Adrenal gland (tissue), 12 donors: Measurements from ENCODE around the gene TRIM38. TPM values are rescaled to one million over a fixed set of nuclear protein-coding genes. Genes with fewer than 3 reads are reported as not detected.
A peak's percentile ranks its signal among the peaks of the same experiment; 100 is the strongest.

ENCODE experiments used
- DNase-seq, 7 donors: peaks; one replicate each; pipeline ENCODE4 v3.0.0-alpha.2; 2019 to 2020
- H3K27ac ChIP-seq, 5 donors: fragments of 200-600 bp; sonication (generic) in 4 of 5; 1 replicate in 3 of 5; 2 replicates in 2 of 5; pipeline versions ENCODE4 v1.5.1 to v1.8.0; 2016 to 2020; ENCODE audit warnings: mild to moderate bottlenecking in 1 of 5
- H3K27me3 ChIP-seq: fragments of 200-600 bp; 2 replicates; pipeline ENCODE4 v1.8.0; 2021
- H3K36me3 ChIP-seq, 2 donors: fragments of 200-600 bp; replicated peaks in 1 of 2; 1 replicate in 1 of 2; 2 replicates in 1 of 2; pipeline versions ENCODE4 v1.5.1 to v1.8.0; 2018 to 2022
- H3K4me1 ChIP-seq, 2 donors: fragments of 200-600 bp; replicated peaks in 1 of 2; 1 replicate in 1 of 2; 2 replicates in 1 of 2; pipeline versions ENCODE4 v1.5.1 to v1.8.0; 2018 to 2021
- H3K4me3 ChIP-seq, 4 donors: fragments of 200-600 bp; sonication (generic) in 3 of 4; one replicate each; pipeline ENCODE4 v1.5.1; 2016 to 2018
- H3K9me3 ChIP-seq, 3 donors: fragments of 200-600 bp; sonication (generic) in 1 of 3; replicated peaks in 1 of 3; 1 replicate in 2 of 3; 2 replicates in 1 of 3; pipeline versions ENCODE4 v1.5.1 to v1.8.0; 2016 to 2021
- POLR2A ChIP-seq, 2 donors: fragments of 450-650 bp; IDR thresholded peaks; one replicate each; pipeline ENCODE4 v1.6.1; 2017; ENCODE audit warnings: antibody characterized with exemption in 2 of 2, mild to moderate bottlenecking in 2 of 2, moderate library complexity in 1 of 2
- WGBS, 4 donors: extraction: QIAGEN DNeasy Blood & Tissue Kit in 2 of 4; methylation state at CpG; one replicate each; pipeline versions ENCODE4 v1.1.5 to v1.1.7; 2013 to 2017; 5-methylcytosine and 5-hydroxymethylcytosine counted together
- intact Hi-C, 2 donors: fragments of 100-400 bp; cut with DNase I; formaldehyde crosslinking; loops; one replicate each; pipeline versions ENCODE4 v1.14.1 to v1.15.0; 2022 to 2023
- polyA plus RNA-seq, 3 donors: library from polyadenylated mRNA; stranded (reverse); fragments of 200-250 nt in 2 of 3; fragments of 350-450 nt in 1 of 3; fragmentation: Illumina TruSeq in 1 of 3; extraction: RNeasy Lipid Tissue Mini Kit (QIAGEN cat#74804) in 1 of 3; gene quantifications; one replicate each; pipeline ENCODE4 v1.2.3, GENCODE V29; 2013 to 2014
- total RNA-seq, 9 donors: library from RNA; depleted of rRNA in 4 of 9; stranded (reverse); fragments of >200 nt in 4 of 9; fragments of 120-200 nt in 1 of 9; fragmentation: NEBNext Ultra II Directional in 1 of 9; extraction: Animal tissue kit (Norgen Biotek cat#: 25700) in 1 of 9; gene quantifications; one replicate each; pipeline versions ENCODE4 v1.1.0 to v1.2.4, GENCODE V29; 2013 to 2023
- TF ChIP-seq, protein P1 (sequence below), 6 experiments: fragments of 450-650 bp in 4 of 6; fragments of 200-600 bp in 2 of 6; sonication (generic) in 1 of 6; IDR thresholded peaks; 1 replicate in 5 of 6; 2 replicates in 1 of 6; pipeline versions ENCODE4 v1.5.1 to v1.8.0; 2016 to 2021; ENCODE audit warnings: antibody characterized with exemption in 6 of 6, mild to moderate bottlenecking in 2 of 6, moderate library complexity in 1 of 6
- donor health status: healthy with polysubstance abuse.
- donor health status: Bipolar disorder and iron deficiency.
- donor health status: DM: yes; HTN: yes; CAD: no.
- donor health status: DM: no; HTN: no; CAD: no.
- donor health status: DM: no; HTN: no; CAD: no.
- donor health status: DM: yes; HTN: yes; CAD: no.

The TRIM38 gene
- total and polyA plus RNA-seq, 12 donors, result 5.7 to 15.6 (median 9.8) TPM

DNA sequence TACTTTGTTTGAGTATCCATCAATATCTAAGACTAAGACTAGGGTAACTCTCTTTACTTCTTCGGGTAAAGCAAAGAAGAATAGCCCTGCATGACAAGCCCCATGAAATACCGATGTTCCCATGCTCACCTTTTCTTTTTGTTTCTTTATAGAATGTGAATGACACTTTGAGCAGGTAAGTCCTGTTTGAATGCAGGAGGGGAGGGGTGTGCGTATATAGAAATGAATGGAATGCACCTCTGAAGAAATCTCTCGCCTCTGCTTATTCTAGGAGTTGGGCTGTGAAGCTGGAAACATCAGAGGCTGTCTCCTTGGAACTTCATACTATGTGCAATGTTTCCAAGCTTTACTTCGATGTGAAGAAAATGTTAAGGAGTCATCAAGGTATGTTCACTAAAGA, 10.3 kb downstream of the TRIM38 start:
- Histone ChIP-seq H3K9me3 (no peaks in the 10 kb centered on the region), H3K27me3 (no peaks in the 10 kb centered on the region), H3K36me3 (peaks cover 0 to 87% of the 10 kb centered on the region in 2 donors), H3K27ac (no peak overlapping the region), H3K4me1 (peaks cover 10 to 29% of the 10 kb centered on the region in 2 donors), H3K4me3 (no peak overlapping the region)
- no peak for DNase-seq
- intact Hi-C loops, result no loop called here
- WGBS, 4 donors, result 92 to 99% (median 96%) methylated on average over 5 of the region's 5 CpGs
- no peak for TF ChIP-seq POLR2A (IDR thresholded peaks at IDR 0.05)
- TF ChIP-seq, protein P1, sequence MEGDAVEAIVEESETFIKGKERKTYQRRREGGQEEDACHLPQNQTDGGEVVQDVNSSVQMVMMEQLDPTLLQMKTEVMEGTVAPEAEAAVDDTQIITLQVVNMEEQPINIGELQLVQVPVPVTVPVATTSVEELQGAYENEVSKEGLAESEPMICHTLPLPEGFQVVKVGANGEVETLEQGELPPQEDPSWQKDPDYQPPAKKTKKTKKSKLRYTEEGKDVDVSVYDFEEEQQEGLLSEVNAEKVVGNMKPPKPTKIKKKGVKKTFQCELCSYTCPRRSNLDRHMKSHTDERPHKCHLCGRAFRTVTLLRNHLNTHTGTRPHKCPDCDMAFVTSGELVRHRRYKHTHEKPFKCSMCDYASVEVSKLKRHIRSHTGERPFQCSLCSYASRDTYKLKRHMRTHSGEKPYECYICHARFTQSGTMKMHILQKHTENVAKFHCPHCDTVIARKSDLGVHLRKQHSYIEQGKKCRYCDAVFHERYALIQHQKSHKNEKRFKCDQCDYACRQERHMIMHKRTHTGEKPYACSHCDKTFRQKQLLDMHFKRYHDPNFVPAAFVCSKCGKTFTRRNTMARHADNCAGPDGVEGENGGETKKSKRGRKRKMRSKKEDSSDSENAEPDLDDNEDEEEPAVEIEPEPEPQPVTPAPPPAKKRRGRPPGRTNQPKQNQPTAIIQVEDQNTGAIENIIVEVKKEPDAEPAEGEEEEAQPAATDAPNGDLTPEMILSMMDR (IDR thresholded peaks at IDR 0.05), result no peak

DNA sequence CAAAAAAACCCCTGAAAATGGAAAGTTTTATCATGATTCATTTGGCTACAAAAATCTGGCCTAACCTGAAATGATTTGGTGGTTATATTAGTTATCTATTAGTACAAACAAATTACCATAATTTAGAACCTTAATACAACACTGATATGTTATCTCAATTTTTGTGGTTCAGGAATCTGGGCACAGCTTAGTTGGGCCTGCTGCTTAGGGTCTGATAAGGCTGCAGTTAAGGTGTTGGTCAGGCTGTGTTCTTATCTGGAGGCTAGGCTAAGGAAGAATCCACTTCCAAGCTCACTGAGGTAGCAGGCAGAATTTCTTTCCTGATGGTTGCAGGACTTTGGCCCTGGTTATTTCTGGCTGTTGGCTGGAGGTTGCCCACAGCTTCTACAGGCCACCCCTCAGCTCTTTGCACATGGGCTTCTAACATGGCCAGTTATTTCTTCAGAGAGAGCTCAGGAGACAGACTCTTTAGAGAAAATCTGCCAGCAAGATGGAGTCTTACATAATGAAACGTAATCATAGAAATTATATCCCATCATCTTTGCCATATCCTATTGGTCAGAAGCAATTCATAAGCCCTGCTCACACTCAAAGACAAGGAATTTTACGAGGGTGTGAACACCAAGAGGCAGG, 11.4 kb downstream of the TRIM38 start:
- intact Hi-C loops, result no loop called here
- H3K9me3 ChIP-seq, result no peaks in the 10 kb centered on the region
- no peak overlapping the region for H3K4me3 ChIP-seq
- H3K27me3 ChIP-seq, result no peaks in the 10 kb centered on the region
- peaks cover 5 to 17% of the 10 kb centered on the region in 2 donors for H3K4me1 ChIP-seq
- TF ChIP-seq POLR2A (IDR thresholded peaks at IDR 0.05), result no peak
- TF ChIP-seq, protein P1 (IDR thresholded peaks at IDR 0.05), result no peak
- WGBS, 4 donors, result 91 to 100% (median 97%) methylated on average over 2 of the region's 2 CpGs
- H3K27ac ChIP-seq, result no peak overlapping the region
- DNase-seq, result no peak
- peaks cover 0 to 98% of the 10 kb centered on the region in 2 donors for H3K36me3 ChIP-seq

DNA sequence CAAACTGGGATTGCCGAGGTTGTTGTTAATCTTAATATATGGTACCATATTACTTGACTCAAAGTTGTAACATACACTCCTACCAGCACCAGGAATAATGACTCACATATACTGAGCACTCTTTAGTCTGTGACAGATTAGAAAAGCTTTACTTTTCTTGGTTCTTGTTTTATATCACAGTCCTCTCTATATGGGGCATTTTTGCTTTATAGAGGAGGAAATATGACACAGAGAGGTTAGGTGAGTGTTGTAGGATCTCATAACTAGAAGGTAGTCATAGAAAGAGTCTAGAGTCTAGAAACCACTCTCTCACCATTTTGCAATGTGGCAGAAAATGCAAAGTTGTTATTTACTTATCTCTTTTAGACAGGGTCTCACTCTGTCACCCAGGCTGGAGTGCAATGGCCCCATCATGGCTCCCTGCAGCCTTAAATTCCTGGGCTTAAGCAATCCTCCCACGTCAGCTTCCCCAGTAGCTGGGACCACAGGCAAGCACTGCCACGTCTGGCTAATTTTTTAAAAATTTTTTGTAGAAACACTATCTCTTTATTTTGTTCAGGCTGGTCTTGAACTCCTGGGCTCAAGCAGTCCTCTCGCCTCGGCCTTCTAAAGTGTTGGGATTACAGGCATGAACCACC, 13.4 kb downstream of the TRIM38 start:
- Histone ChIP-seq H3K36me3 (peaks cover 0 to 83% of the 10 kb centered on the region in 2 donors), H3K27me3 (no peaks in the 10 kb centered on the region), H3K9me3 (no peaks in the 10 kb centered on the region), H3K27ac (peak overlapping the region in 2 of 5 donors; percentile 13 to 20), H3K4me3 (no peak overlapping the region), H3K4me1 (peaks cover 0 to 7% of the 10 kb centered on the region in 2 donors)
- 85 to 91% (median 89%) methylated on average over 5 of the region's 5 CpGs for WGBS, 4 donors
- DNase-seq, result peak in 1 of 7 donors; percentile 31
- TF ChIP-seq, protein P1 (IDR thresholded peaks at IDR 0.05), result no peak
- TF ChIP-seq POLR2A (IDR thresholded peaks at IDR 0.05), result no peak
- intact Hi-C loops, result no loop called here

DNA sequence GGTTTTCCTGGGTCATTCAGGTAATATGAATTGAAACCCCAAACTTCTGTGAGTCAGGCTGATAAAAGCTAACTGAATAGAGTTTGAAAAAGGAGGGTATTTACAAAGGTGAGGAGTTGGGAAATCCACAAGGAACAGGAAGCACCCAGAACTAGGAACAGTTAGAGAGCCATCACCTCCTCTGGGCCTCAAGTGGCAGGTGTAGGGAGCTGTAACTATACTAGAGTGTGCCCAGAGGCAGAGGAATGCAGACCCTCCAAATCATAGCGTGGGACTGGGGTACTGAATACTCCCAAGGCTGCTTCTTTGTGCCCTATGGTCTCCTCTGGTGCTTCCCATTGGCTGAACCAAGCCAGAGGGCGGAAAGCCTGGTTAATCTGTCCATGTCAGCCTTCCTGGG, 18.3 kb downstream of the TRIM38 start:
- no peak overlapping the region for H3K4me3 ChIP-seq
- 88 to 100% (median 96%) methylated on average over 2 of the region's 2 CpGs for WGBS, 4 donors
- no peaks in the 10 kb centered on the region for H3K4me1 ChIP-seq
- no peaks in the 10 kb centered on the region for H3K27me3 ChIP-seq
- H3K9me3 ChIP-seq, result no peaks in the 10 kb centered on the region
- TF ChIP-seq, protein P1 (IDR thresholded peaks at IDR 0.05), result no peak
- TF ChIP-seq POLR2A (IDR thresholded peaks at IDR 0.05), result no peak
- no peak for DNase-seq
- intact Hi-C loops, result no loop called here
- H3K27ac ChIP-seq, result no peak overlapping the region
- peaks cover 0 to 71% of the 10 kb centered on the region in 2 donors for H3K36me3 ChIP-seq
